ENCODE measurements around the gene NELL2. TPM values are rescaled to one million over a fixed set of nuclear protein-coding genes. Genes with fewer than 3 reads are reported as not detected.

NELL2 gene
- total and polyA plus RNA-seq, 11 donors = 0.04 to 1.8 (median 0.77) TPM; not detected in 3

- ATAC-seq (no peak), DNase-seq (no peak)
- H3K27ac ChIP-seq = no peak overlapping the region
- H3K36me3 ChIP-seq = no peaks in the 10 kb centered on the region
- H3K4me3 ChIP-seq = no peak overlapping the region
- TF ChIP-seq, protein P1, sequence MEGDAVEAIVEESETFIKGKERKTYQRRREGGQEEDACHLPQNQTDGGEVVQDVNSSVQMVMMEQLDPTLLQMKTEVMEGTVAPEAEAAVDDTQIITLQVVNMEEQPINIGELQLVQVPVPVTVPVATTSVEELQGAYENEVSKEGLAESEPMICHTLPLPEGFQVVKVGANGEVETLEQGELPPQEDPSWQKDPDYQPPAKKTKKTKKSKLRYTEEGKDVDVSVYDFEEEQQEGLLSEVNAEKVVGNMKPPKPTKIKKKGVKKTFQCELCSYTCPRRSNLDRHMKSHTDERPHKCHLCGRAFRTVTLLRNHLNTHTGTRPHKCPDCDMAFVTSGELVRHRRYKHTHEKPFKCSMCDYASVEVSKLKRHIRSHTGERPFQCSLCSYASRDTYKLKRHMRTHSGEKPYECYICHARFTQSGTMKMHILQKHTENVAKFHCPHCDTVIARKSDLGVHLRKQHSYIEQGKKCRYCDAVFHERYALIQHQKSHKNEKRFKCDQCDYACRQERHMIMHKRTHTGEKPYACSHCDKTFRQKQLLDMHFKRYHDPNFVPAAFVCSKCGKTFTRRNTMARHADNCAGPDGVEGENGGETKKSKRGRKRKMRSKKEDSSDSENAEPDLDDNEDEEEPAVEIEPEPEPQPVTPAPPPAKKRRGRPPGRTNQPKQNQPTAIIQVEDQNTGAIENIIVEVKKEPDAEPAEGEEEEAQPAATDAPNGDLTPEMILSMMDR (IDR thresholded peaks at IDR 0.05) = no peak
- TF ChIP-seq POLR2A (IDR thresholded peaks at IDR 0.05) = no peak
- H3K9me3 ChIP-seq = no peaks in the 10 kb centered on the region
- intact Hi-C loops (cut with DNase I) = no loop called here
- no peaks in the 10 kb centered on the region for H3K27me3 ChIP-seq
- H3K4me1 ChIP-seq = no peaks in the 10 kb centered on the region
Measured at GRCh38 chr12:44589697-44590096, 286.4 kb downstream of the NELL2 start.

DNA sequence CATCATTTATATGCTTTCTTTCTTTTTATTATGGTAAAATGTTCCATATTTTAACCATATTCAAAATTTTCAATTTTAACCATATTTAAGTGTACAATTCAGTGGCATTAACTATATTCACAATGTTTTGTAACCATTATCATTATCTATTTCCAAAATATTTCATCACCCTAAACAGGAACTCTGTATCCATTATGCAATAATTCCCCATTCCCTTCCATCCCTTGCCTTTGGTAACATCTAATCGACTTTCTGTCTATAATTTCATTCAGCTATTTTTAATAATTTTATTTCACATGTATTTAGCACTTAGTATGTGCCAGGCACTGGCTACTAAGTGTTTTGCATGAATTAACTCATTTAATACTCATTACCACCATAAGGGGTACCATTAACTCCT, 287.5 kb downstream of the NELL2 start:
- DNase-seq (no peak), ATAC-seq (no peak)
- H3K4me1 ChIP-seq = no peaks in the 10 kb centered on the region
- H3K9me3 ChIP-seq = no peaks in the 10 kb centered on the region
- no peak overlapping the region for H3K4me3 ChIP-seq
- TF ChIP-seq POLR2A (IDR thresholded peaks at IDR 0.05) = no peak
- TF ChIP-seq, protein P1 (IDR thresholded peaks at IDR 0.05) = no peak
- H3K27me3 ChIP-seq = no peaks in the 10 kb centered on the region
- 72 to 81% (median 77%) methylated on average over 1 of the region's 1 CpG for WGBS, 4 donors
- intact Hi-C loops (cut with DNase I) = no loop called here
- H3K36me3 ChIP-seq = no peaks in the 10 kb centered on the region
- no peak overlapping the region for H3K27ac ChIP-seq

DNA sequence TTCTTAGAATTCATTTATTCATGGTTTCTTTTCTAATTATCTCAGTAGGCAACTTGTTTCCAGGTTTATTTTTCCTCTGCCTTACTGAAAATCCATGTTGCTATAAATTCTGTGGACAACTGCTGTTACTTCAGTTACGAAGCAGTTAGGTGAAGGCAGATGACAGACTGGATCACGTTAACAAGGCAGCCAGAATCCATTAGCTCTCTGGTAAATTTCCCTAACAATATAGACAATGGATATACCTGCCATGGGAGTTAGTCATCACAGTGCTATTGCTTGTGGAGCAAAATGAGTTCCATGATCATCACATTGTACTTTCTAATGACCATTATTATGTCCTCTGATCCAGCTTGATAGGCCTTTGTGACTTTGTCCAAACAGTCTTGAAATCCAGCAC, 291.5 kb downstream of the NELL2 start:
- 55 to 68% (median 61%) methylated on average over 2 of the region's 2 CpGs for WGBS, 4 donors
- TF ChIP-seq, protein P1 (IDR thresholded peaks at IDR 0.05) = no peak
- TF ChIP-seq POLR2A (IDR thresholded peaks at IDR 0.05) = no peak
- Histone ChIP-seq H3K4me3 (no peak overlapping the region), H3K4me1 (no peaks in the 10 kb centered on the region), H3K27ac (no peak overlapping the region), H3K9me3 (no peaks in the 10 kb centered on the region), H3K27me3 (no peaks in the 10 kb centered on the region), H3K36me3 (no peaks in the 10 kb centered on the region)
- ATAC-seq (no peak), DNase-seq (no peak)
- intact Hi-C loops (cut with DNase I) = no loop called here

DNA sequence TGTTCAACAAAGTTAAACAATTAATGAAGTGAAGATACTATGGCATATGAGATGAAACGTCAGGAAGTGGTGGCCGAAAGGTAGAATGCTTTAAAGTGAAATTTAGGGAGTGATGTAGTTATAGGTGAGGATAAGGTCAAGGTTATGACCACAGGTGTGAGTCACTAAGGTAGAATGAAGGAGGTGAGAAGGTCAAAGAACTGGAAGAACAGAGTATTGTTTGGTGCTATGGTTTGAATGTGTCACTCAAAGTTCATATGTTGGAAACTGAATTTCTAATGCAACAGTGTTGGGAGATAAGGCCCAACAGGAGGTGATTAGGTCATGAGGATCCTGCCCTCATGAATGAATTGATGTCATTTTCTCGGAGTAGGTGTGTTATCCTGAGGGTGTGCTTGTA, 293.6 kb downstream of the NELL2 start:
- H3K4me1 ChIP-seq = no peaks in the 10 kb centered on the region
- no peak for DNase-seq
- TF ChIP-seq, protein P1 (IDR thresholded peaks at IDR 0.05) = no peak
- TF ChIP-seq POLR2A (IDR thresholded peaks at IDR 0.05) = no peak
- no peaks in the 10 kb centered on the region for H3K9me3 ChIP-seq
- no peak overlapping the region for H3K4me3 ChIP-seq
- no peaks in the 10 kb centered on the region for H3K36me3 ChIP-seq
- H3K27me3 ChIP-seq = no peaks in the 10 kb centered on the region
- no peak overlapping the region for H3K27ac ChIP-seq
- 76 to 78% (median 78%) methylated on average over 3 of the region's 3 CpGs for WGBS, 4 donors
- intact Hi-C loops (cut with DNase I) = no loop called here
- ATAC-seq = no peak
